ENCODE measurements around the gene COL4A6.

- TF ChIP-seq POLR2A (IDR thresholded peaks at IDR 0.05) = no peak
- TF ChIP-seq CTCF (IDR thresholded peaks at IDR 0.05) = no peak
- TF ChIP-seq POLR2AphosphoS5 (IDR thresholded peaks at IDR 0.05) = no peak
- no peak for TF ChIP-seq EP300 (IDR thresholded peaks at IDR 0.05)
These were observed 78.2 kb downstream of the COL4A6 start for GRCh38 chrX:108359806-108360602.
